Measurements from ENCODE around the gene CANT1.
"Not testable (repeated sequence)": the region's sequence is repeated elsewhere in the genome, so short reads cannot be mapped to it uniquely, and the experiment has no call there.

CANT1 gene

DNA sequence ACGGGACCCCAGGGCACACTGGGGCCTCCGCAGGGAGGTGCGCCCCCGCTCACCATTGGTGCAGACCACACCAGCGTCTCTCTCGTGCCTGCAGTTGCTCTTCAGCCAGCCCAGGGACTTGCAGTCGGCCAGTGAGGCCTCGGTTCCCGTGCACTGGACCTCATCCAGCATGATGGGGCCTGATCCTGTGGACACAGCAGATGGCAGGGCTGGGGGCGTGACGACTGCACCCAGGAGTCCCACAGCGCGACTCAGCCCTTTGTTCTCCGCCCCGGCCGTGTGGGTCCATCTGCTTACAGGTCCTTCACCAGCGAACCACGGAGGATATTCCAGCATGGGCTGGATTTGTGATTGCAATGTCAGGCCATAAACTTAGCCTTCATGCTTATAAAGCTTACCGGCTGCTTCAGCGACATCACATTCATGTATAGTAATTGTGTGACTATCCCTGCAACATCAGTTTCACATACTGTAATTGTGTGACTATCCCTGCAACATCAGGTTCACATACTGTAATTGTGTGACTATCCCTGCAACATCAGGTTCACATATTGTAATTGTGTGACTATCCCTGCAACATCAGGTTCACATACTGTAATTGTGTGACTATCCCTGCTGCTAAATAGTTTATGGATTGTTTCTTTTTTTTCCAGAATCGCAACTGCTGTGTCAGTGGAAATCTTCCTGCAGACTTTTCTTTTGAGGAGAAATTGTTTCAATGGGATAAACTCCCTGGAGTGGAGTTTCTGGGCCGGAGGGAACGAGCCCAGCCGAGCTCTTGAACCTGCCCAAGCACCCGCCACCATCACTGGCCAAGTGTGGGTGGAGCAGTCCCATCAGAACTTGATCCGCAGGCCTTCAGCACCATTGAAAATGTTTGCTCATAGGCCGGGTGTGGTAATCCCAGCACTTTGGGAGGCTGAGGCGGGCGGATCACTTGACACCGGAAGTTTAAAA lies 34.7 kb downstream of the CANT1 start:
- DNase-seq: no peak

DNA sequence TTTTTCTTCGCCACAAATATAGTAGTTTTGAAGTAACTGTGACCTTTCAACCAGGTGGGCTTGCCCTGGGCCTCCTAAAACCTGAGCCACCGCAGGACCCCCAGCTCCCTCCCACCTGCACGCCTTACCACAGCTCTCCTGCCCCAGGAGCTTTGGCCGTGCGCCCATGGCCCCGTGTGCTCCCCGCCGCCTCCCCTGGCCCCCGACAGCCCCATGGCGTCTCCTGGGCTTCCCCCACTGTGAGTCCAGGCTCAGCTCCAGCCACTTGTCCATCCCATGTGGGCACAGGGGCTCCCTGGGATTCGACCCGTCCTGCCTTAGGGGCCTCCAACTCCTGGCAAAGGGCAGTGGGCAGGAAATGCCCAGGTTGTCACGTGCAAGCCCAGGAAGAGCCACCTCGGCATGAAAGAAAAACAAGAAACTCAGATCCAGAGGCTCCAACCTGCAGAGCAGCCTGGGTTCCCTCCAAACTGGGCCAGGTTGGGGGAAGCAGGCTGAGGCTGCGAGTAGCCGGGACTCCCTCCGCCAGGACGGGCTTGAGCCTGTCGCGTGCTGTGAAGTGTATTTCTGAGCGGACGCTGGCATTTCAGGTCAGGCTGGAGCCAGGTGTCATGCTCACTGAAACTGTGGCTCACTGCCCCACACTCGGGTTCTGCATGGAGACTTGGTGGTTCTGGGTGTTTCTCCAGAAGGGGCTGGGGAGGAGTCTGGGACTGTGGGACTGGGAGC lies 35.6 kb downstream of the CANT1 start:
- no peak for DNase-seq

- no peak for DNase-seq
Measured at GRCh38 chr17:78973196-78973595, 36.4 kb downstream of the CANT1 start.

- DNase-seq: no peak
Measured at GRCh38 chr17:78972507-78973105, 37.0 kb downstream of the CANT1 start.

- DNase-seq: no peak
Measured at GRCh38 chr17:78971756-78972506, 37.6 kb downstream of the CANT1 start.

- peak; percentile 47 for DNase-seq
Measured at GRCh38 chr17:78970834-78971755, 38.5 kb downstream of the CANT1 start.

- DNase-seq: no peak
Measured at GRCh38 chr17:78969865-78970264, 39.7 kb downstream of the CANT1 start.

GRCh38 chr17:78967782-78968362 lies 41.7 kb downstream of the CANT1 start:
- DNase-seq: no peak

GRCh38 chr17:78966910-78967600 lies 42.5 kb downstream of the CANT1 start:
- DNase-seq: no peak

DNA sequence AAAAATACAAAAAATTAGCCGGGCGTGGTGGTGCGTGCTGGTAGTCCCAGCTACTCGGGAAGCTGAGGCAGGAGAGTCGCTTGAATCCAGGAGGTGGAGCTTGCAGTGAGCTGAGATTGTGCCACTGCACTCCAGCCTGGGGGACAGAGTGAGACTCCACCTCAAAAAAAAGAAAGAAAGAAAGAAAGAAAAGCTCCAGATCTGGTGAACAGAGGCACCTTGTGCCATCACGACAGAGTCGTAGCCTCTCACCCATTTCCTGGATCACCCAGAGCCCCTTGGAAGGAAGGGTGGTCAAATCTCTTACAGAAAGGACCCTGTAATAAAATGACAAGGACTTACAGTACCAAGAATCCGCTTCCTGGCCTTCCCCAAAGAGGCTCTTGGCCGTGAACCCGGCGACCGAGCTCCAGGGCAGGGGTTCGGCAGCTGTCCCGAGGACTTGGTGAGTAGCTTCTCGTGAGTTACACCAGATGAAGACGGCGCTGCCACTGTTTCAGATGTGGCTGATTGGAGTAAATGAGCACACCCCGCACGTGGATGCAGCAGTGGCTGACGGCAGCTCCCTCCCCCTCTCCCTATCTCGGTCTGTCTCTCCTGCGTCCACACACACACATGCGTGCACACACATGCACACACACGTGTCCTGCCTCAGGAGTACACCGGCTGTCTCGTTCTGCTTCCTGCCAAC lies 43.3 kb downstream of the CANT1 start:
- DNase-seq: no peak

- DNase-seq: no peak
Measured at GRCh38 chr17:78965491-78965924, 44.1 kb downstream of the CANT1 start.

DNA sequence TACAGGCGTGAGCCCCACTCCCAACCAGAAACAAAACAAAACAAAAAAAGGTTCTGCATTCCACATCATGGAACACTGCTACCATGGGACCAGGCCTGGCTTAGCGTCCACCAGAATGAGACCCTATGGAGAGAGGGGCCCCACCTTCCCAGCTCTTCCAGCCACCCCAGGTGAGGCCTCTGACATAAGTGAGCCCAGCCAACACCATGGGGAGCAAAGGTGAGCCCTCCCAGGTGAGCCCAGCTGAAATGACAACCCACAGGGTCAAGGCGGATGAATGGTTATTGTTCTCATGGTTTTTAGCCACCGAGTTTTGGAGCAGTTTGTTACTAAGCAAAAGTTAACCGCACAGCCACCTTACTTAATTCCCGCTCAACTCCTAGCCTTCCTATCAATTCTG lies 46.2 kb downstream of the CANT1 start:
- DNase-seq: no peak

DNA sequence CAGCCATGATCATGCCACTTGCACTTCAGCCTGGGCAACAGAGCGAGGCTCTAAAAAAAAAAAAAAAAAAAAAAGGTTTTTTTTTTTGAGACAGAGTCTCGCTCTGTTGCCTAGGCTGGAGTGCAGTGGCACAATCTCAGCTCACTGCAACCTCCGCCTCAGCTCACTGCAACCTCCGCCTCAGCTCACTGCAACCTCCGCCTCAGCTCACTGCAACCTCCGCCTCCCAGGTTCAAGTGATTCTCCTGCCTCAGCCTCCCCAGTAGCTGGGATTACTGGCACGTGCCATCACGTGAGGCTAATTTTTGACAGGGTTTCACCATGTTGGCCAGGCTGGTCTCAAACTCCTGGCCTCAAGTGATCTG lies 46.6 kb downstream of the CANT1 start:
- DNase-seq: not testable (repeated sequence)

GRCh38 chr17:78962345-78962983 lies 47.1 kb downstream of the CANT1 start:
- no peak for DNase-seq

- no peak for DNase-seq
Measured at GRCh38 chr17:78961571-78961970, 48.0 kb downstream of the CANT1 start.

- DNase-seq: no peak
Measured at GRCh38 chr17:78960928-78961327, 48.6 kb downstream of the CANT1 start.

- no peak for DNase-seq
Measured at GRCh38 chr17:78959803-78960202, 49.8 kb downstream of the CANT1 start.

- DNase-seq: peak; percentile 7
Measured at GRCh38 chr17:78958641-78959127, 50.9 kb downstream of the CANT1 start.

GRCh38 chr17:78957128-78957527 lies 52.4 kb downstream of the CANT1 start:
- no peak for DNase-seq

Data from amniotic stem cell (primary cell).